Mesenchymal stem cell (in vitro differentiated cells and primary cell): ENCODE data around the gene SNED1. TPM values are rescaled to one million over a fixed set of nuclear protein-coding genes. Genes with fewer than 3 reads are reported as not detected.

Experiments
- DNase-seq: peaks from one replicate; pipeline ENCODE4 v3.0.0-alpha.2; 2013
- H2AFZ ChIP-seq: one replicate; pipeline ENCODE4 v1.6.1; 2013; ENCODE audit warnings: low read depth, mild to moderate bottlenecking, control low read depth, inconsistent platforms, low read length, moderate library complexity
- H2AK5ac ChIP-seq: 2 replicates; pipeline ENCODE4 v1.6.1; 2013; ENCODE audit warnings: low read length, moderate library complexity, mild to moderate bottlenecking, inconsistent platforms; ENCODE audit not compliant: severe bottlenecking
- H2BK120ac ChIP-seq: one replicate; pipeline ENCODE4 v1.6.1; 2013; ENCODE audit warnings: low read depth, mild to moderate bottlenecking, inconsistent platforms, low read length, moderate library complexity
- H2BK12ac ChIP-seq, 2 experiments: one replicate each; pipeline ENCODE4 v1.6.1; 2013; ENCODE audit warnings: inconsistent platforms in 2 of 2, low read length in 2 of 2, mild to moderate bottlenecking in 2 of 2, moderate library complexity in 2 of 2, control low read depth in 1 of 2
- H2BK15ac ChIP-seq: one replicate; pipeline ENCODE4 v1.6.1; 2013; ENCODE audit warnings: mild to moderate bottlenecking, low read depth, inconsistent platforms; ENCODE audit not compliant: poor library complexity, severe bottlenecking
- H2BK5ac ChIP-seq: 2 replicates; pipeline ENCODE4 v1.6.1; 2013; ENCODE audit warnings: low read depth, mild to moderate bottlenecking, low read length, control low read depth, inconsistent platforms; ENCODE audit not compliant: poor library complexity, severe bottlenecking
- H3K14ac ChIP-seq, 2 experiments: one replicate each; pipeline ENCODE4 v1.6.1; 2013; ENCODE audit warnings: inconsistent platforms in 2 of 2, low read length in 2 of 2, control low read depth in 1 of 2, mild to moderate bottlenecking in 1 of 2, moderate library complexity in 1 of 2
- H3K18ac ChIP-seq, 2 experiments: one replicate each; pipeline ENCODE4 v1.6.1; 2013; ENCODE audit warnings: inconsistent platforms in 2 of 2, low read length in 2 of 2, control low read depth in 1 of 2, low read depth in 1 of 2, mild to moderate bottlenecking in 1 of 2
- H3K23ac ChIP-seq, 2 experiments: one replicate each; pipeline ENCODE4 v1.6.1; 2013; ENCODE audit warnings: inconsistent platforms in 2 of 2, low read length in 2 of 2, mild to moderate bottlenecking in 2 of 2, moderate library complexity in 2 of 2, control low read depth in 1 of 2
- H3K27ac ChIP-seq: 2 replicates; pipeline ENCODE4 v1.5.1; 2013; ENCODE audit warnings: mild to moderate bottlenecking, moderate library complexity, low read length, control low read depth, inconsistent platforms; ENCODE audit not compliant: poor library complexity, severe bottlenecking
- H3K27me3 ChIP-seq, 2 experiments: 2 replicates each; pipeline versions ENCODE4 v1.6.1 to v1.7.0; 2013; ENCODE audit warnings: low read length in 2 of 2, mild to moderate bottlenecking in 2 of 2, moderate library complexity in 2 of 2, control low read depth in 1 of 2, inconsistent platforms in 1 of 2; ENCODE audit not compliant: control insufficient read depth in 1 of 2, insufficient read depth in 1 of 2
- H3K36me3 ChIP-seq, 2 experiments: 2 replicates each; pipeline versions ENCODE4 v1.6.1 to v1.7.0; 2013; ENCODE audit warnings: low read length in 2 of 2, control low read depth in 1 of 2, inconsistent platforms in 1 of 2, low read depth in 1 of 2, mild to moderate bottlenecking in 1 of 2; ENCODE audit not compliant: insufficient read depth in 2 of 2, control insufficient read depth in 1 of 2
- H3K4ac ChIP-seq, 2 experiments: one replicate each; pipeline ENCODE4 v1.6.1; 2013; ENCODE audit warnings: inconsistent platforms in 2 of 2, low read length in 2 of 2, mild to moderate bottlenecking in 2 of 2, moderate library complexity in 2 of 2, control low read depth in 1 of 2, low read depth in 1 of 2
- H3K4me1 ChIP-seq: 2 replicates; pipeline ENCODE4 v1.6.1; 2013; ENCODE audit warnings: low read depth, low read length, control low read depth; ENCODE audit not compliant: control insufficient read depth, insufficient read depth
- H3K4me2 ChIP-seq: 2 replicates; pipeline ENCODE4 v1.6.1; 2013; ENCODE audit warnings: low read length, mild to moderate bottlenecking, inconsistent platforms; ENCODE audit not compliant: poor library complexity, severe bottlenecking
- H3K4me3 ChIP-seq, 2 experiments: 2 replicates each; pipeline versions ENCODE4 v1.5.1 to v1.7.0; 2013; ENCODE audit warnings: low read length in 2 of 2, mild to moderate bottlenecking in 2 of 2, control low read depth in 1 of 2, low read depth in 1 of 2; ENCODE audit not compliant: insufficient read depth in 1 of 2
- H3K79me1 ChIP-seq: replicated peaks from 2 replicates; pipeline ENCODE4 v1.6.1; 2013; ENCODE audit warnings: mild to moderate bottlenecking, control low read depth, low read length, inconsistent platforms; ENCODE audit not compliant: poor library complexity, severe bottlenecking
- H3K9ac ChIP-seq: 2 replicates; pipeline ENCODE4 v1.7.0; 2013; ENCODE audit warnings: mild to moderate bottlenecking, low read length, moderate library complexity
- H3K9me3 ChIP-seq: 2 replicates; pipeline ENCODE4 v1.7.0; 2013; ENCODE audit warnings: mild to moderate bottlenecking, low read length; ENCODE audit not compliant: control insufficient read depth
- H4K8ac ChIP-seq: one replicate; pipeline ENCODE4 v1.6.1; 2013; ENCODE audit warnings: inconsistent platforms, mild to moderate bottlenecking, low read length, moderate library complexity
- H4K91ac ChIP-seq: one replicate; pipeline ENCODE4 v1.6.1; 2013; ENCODE audit warnings: mild to moderate bottlenecking, low read length, inconsistent platforms
- WGBS: methylation state at CpG from one replicate; pipeline ENCODE4 v1.1.7; 2013; ENCODE audit warnings: mixed read lengths; 5-methylcytosine and 5-hydroxymethylcytosine counted together
- small RNA-seq: library from polyadenylated mRNA; stranded (forward); fragments of <200 nt; extraction: miRNeasy Mini kit (QIAGEN cat#:217004); gene quantifications from one replicate; pipeline ENCODE3, GENCODE V24; 2013; ENCODE audit warnings: low read depth

SNED1 gene

DNA sequence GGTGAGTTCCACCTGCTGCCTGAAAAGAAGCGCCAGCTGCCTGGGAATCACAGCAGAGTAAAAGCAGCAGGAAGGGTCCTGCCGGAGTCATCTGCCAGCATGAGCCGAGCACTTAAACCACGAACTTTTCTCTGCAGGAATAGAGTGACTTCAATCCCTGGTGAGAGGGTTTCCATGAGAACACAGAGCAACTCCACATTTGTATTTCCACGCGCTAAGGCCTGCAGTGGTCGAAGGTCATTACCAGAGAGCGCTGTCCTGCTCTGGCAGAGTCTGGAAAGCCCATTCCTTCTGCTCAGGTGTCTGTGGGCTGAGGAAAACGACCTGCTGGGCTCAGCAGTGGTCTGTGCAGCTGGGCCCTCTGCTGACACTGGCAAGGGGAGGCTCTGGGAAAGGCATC lies 144.2 kb downstream of the SNED1 start:
- H4K8ac ChIP-seq: no peak overlapping the region
- no peak overlapping the region for H3K27ac ChIP-seq
- H3K4ac ChIP-seq: no peak overlapping the region
- H2BK12ac ChIP-seq: no peak overlapping the region
- H3K18ac ChIP-seq: no peak overlapping the region
- H4K91ac ChIP-seq: no peak overlapping the region
- no peak overlapping the region for H3K9ac ChIP-seq
- no peak overlapping the region for H3K4me2 ChIP-seq
- no peak overlapping the region for H2BK120ac ChIP-seq
- H3K36me3 ChIP-seq: peaks cover 8 to 18% of the 10 kb centered on the region in 2 experiments
- H2BK5ac ChIP-seq: no peak overlapping the region
- no peaks in the 10 kb centered on the region for H3K9me3 ChIP-seq
- H3K14ac ChIP-seq: no peak overlapping the region
- H3K4me1 ChIP-seq: no peaks in the 10 kb centered on the region
- no peak overlapping the region for H2AK5ac ChIP-seq
- WGBS: 94% methylated on average over 9 of the region's 9 CpGs
- DNase-seq: no peak
- H3K79me1 ChIP-seq: peaks cover 9% of the 10 kb centered on the region
- H3K23ac ChIP-seq: no peak overlapping the region
- no peak overlapping the region for H2BK15ac ChIP-seq
- no peak overlapping the region for H3K4me3 ChIP-seq
- no peak overlapping the region for H2AFZ ChIP-seq
- H3K27me3 ChIP-seq: no peaks in the 10 kb centered on the region

Small RNA genes within 50 kb of the gene (small RNA-seq; reads per million reads assigned to genes)
- not detected for gene AC005237.2
